Measurements from ENCODE around the gene FOXO3.
A peak's percentile ranks its signal among the peaks of the same experiment; 100 is the strongest.
"Not testable (repeated sequence)": the region's sequence is repeated elsewhere in the genome, so short reads cannot be mapped to it uniquely, and the experiment has no call there.

FOXO3 gene

GRCh38 chr6:108556250-108556649, 4.5 kb upstream of the FOXO3 start:
- DNase-seq, result no peak

DNA sequence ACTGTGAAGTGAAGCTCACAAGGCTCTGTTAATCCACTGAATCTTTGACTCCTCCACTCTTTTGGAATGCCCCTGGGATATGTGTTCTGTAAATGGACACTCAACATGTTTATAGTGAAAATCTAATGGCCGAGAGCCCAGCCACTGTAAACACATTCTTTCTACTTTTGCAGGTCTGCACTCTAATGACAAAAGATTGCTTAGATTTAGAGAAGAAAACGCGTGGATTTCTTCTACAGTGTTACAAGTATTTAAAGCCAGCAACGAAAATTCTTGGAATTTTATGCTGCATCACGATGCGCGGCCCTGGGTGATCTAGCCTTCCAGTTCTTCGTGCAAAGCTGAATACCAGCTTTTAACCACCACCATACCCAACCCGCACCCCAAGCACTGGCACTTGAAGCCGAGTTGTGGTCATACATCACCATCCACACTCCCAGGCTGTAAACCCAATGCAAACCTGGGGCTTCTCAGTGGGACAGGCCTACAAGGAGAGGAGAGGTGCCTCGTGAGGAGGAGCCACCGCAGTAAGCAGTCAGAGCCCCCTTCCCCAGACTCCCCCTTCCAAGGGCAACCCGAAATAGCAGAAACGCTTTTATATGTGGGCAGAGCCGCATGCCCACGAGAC, 3.7 kb upstream of the FOXO3 start:
- DNase-seq, result no peak

GRCh38 chr6:108557494-108558371, 3.0 kb upstream of the FOXO3 start:
- peak; percentile 89 for DNase-seq

GRCh38 chr6:108558372-108559096, 2.2 kb upstream of the FOXO3 start:
- DNase-seq, result peak; percentile 98

DNA sequence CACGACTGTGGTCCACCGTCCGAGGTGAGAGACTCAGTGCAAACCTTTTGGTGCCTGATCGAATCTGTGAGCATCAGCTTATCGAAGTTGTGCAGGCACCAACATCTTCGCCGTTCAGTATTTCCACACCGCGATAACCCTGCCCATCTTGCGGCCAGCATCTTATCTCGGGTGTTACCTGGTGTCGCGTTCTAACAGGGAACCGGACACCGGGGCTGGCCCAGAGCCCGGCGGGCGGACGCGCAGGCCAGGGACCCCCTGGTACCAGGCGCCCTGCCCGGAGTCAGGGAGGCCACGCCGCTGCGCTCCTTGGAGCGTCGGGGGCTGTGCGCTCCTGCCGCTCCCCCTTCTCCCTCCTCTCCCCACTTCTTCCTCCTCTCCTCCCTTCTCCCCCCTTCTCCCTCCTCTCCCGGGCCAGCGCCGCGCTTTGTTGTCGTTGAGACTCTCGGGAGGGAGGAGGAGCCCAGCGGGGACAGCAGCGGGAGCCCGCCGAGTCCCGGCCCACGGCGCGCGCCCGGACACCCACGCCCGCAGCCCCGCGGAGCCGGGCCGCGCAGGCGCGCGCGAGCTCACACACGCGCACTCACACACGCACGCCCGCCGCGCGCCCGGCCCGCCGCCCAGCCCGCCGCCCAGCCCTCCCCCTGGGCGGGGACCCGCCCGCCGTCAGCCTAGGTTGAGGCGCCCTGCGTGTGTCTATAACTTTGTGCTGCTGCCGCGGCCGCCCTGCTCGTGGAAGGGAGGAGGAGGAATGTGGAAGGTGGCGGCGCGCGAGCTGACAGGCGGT, 1.4 kb upstream of the FOXO3 start:
- peak; percentile 92 for DNase-seq

DNA sequence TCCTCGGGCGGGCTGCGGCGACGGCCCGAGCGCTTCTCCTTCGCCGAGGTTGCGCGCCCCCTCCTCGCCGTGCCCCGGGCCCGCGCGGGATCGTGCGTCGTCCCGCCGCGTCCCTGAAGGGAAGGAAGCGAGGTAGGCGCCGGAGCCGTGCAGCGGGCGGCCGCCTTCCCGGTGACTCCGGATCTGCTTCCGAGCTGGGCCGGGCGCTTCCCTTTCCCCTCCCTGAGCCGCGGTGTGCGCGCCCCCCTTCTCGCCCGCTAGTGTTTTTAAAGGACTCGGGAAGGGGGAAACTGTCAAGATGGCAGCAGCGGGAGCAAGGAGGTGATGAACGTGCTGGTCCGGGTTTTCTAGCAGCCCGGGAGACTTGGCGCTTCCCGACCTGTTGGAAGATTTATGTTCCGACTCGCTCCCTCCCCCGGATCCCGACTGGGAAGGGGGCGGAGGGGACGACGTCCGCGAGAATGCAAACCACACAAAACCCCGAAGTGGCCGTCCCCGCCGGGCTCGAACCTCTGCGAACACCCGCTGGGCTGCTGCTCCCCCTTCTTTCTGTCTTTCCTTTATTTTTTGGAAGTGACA, 744 bp upstream of the FOXO3 start:
- no peak for DNase-seq

DNA sequence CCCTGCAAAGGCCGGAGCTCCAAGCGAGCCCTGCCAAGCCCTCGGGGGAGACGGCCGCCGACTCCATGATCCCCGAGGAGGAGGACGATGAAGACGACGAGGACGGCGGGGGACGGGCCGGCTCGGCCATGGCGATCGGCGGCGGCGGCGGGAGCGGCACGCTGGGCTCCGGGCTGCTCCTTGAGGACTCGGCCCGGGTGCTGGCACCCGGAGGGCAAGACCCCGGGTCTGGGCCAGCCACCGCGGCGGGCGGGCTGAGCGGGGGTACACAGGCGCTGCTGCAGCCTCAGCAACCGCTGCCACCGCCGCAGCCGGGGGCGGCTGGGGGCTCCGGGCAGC, 561 bp downstream of the FOXO3 start:
- not testable (repeated sequence) for DNase-seq

- peak; percentile 33 for DNase-seq
These were observed 1.2 kb downstream of the FOXO3 start for GRCh38 chr6:108561742-108562502.

- DNase-seq, result peak; percentile 37
These were observed 1.8 kb downstream of the FOXO3 start for GRCh38 chr6:108562503-108562993.

DNA sequence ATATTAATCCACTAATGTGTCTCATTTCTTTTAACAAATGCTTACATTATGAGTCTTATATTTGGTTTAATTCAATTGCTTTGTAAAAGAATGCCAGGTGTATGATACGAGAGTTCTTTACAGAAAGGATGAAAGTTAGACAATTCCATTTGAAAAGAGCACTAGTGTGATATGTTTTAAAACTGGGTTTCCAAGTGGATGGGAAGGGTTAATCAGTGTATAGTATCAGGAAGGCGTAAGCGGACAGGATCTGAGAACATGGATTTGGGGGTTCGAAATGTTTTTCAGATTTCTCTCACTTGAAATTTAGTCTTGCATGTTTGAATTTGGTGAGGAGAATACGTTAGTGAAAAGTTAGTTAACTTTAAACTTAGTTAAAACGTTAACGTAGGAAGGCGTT, 2.6 kb downstream of the FOXO3 start:
- no peak for DNase-seq

DNA sequence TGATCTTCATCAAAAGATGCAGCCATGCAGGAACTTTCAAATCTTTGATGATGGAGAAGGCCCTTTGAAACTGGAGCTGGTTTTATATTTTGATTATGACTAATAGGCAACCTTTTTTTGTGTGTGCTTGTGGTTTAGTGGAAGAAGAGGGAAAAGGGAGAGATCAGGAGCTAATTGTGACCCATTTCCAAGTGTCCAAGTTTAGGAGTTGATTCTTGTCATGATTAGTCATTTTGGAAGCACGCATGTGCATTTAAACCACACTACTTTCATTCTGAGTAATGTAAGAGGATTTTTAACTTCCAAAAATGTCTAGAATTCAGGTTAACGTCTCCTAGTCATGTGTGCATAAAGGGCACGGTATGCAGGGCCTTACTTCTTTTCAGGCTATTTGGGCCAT, 3.5 kb downstream of the FOXO3 start:
- no peak for DNase-seq

DNA sequence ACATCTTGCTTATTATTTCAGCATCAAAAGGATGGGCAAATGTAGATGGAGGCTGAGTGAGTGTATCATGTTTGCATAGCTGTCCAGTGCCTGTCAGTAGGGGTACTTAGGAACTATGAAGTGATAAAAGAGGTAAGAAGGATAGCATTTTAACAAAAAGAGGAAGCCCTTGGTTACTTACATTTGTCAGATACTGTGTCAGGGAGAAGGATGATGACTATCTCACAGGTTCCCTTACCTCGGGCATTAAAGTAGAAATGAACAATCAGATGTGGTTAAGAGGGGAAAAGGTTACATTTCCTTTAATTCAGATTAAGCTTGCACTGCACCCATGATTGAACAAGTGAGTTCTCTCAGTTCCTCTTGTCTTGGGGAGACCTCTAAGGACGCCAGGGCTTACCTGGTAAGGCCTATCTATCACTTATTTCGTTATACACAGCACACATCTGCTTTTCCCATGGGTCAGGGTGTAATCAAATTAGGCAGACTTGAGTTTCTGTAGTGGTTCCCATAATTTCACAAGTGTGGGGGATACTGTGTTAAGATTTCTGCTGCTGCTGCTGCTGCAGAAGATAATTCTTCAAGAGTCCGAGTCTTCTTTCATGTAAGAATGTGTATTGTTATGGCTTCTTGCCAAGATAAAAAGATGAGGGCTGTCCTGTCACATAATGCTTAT, 4.5 kb downstream of the FOXO3 start:
- DNase-seq, result peak; percentile 38

DNA sequence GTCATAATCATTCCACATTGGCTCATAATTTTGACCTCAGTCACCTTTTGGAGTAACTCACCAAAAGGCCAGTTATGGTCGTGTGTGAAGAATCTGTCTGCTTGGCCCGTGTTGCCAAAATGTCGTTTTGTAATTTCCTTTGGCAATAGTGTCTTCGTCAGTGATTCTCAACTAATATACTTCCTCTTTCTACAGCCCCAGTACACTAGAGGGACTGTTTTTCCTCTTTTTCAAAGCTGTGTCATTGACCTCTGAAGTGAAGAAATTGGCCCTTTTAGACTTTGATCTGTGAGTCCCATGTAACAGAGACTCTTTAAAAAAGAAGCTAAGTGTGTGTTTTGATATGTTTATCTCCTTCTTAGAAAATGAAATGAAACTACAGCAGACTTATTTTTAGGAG, 5.2 kb downstream of the FOXO3 start:
- DNase-seq, result peak; percentile 66

- no peak for DNase-seq
These were observed 5.7 kb downstream of the FOXO3 start for GRCh38 chr6:108566406-108566805.

DNA sequence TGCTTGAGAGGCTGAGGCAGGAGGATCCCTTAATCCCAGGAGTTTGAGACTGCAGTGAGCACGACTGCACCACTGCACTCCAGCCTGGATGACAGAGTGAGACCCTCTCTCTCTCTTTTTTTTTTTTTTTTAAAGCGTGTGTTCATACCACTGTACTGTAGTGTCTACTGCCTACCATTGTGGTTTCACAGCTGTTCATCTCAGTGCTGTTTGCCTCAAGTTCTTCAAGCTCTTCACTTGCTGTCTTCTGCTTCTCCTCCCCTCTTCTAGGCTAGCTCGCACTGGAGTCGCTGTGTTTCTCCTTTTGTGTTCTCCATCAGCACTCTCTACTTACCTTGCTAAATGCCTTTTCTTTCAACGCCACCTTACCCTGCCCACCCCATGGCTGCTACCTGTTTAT, 7.4 kb downstream of the FOXO3 start:
- no peak for DNase-seq

GRCh38 chr6:108568551-108569305, 8.0 kb downstream of the FOXO3 start:
- DNase-seq, result no peak

GRCh38 chr6:108570517-108570916, 9.8 kb downstream of the FOXO3 start:
- no peak for DNase-seq

DNA sequence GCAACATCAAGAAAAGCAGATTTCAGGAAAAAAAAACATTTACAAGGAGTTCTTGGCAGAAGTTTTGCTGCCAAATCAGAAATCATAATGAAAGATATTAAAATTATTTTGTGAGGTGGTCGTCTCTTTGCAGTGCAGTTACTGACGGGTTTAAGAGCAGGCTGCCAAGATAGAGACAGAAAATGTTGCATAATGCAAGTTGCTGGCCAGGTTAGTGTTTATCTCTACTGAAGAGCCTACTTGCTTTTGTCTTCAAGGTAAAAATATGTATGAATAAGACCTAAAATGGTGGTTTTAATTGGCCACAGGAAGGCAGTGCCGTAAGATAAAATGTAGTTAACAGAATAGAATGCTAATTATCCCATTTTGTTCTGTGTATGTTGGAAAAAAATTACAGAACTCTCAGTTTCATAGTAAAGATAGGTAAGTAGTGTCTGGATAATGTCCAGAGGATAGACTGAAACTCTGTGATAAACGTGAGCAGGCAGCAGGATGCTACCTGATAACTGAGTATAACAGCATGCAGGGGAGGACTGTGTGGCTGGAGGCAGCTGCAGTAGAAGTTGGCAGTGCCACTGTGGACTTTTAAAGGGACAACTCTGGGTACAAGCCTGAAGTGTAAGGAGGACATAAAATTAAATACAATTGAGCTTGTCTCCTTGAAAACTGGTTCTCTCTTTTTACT, 13.9 kb downstream of the FOXO3 start:
- no peak for DNase-seq

DNA sequence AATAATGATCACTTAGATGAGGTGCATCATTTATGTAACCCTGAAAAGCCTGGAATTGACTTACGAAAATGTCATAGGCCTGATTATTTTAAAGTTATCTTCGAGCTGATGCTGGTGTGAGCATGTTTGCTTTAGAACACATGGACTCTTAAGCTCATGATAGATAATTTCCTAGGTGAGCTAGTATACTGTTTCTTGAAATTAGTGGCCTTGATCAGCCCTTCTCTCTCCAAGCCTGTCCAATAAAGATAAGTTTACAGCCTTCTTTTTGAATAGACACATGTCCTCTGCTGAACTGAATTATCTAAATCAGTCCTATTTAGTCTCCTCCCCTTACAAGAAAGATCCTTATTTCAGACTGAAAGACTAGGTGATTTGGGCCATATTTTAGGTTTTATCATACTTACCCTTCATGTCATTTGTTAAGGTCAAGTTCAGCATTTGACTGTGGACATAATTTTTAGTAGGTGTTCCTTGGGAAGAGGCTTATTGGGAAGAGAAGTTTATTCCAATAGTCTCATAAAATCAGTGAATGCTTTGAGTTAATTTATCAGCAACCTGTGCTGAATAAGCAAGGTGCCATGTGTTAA, 15.3 kb downstream of the FOXO3 start:
- no peak for DNase-seq
